Activated CD8-positive, alpha-beta memory T cell treated with anti-CD3 and anti-CD28 coated beads, Interleukin-2, amount 10 ng/mL, durations not matched to agents 7 days and 5 days (primary cell): ENCODE data around the gene ETFA. TPM values are rescaled to one million over a fixed set of nuclear protein-coding genes. Genes with fewer than 3 reads are reported as not detected.

Experiments used
- ATAC-seq: fragments of 150-1000 bp; cut with Tn5 transposase; one replicate; pipeline ENCODE4 v1.10.0; 2021; ENCODE audit warnings: moderate library complexity
- CTCF ChIA-PET: fragments of 350-600 bp; sonication (Branson Sonifier 250); formaldehyde crosslinking; loops from one replicate; lab custom pipeline; 2021; ENCODE audit warnings: antibody characterized with exemption; lab: Charles Lee
- DNase-seq: peaks from one replicate; pipeline ENCODE4 v3.0.0-alpha.2; 2020
- H3K27ac Mint-ChIP-seq: one replicate; pipeline ENCODE4 v1.8.0; 2021; ENCODE audit warnings: mild to moderate bottlenecking, mixed read lengths
- H3K27me3 Mint-ChIP-seq: one replicate; pipeline ENCODE4 v1.8.0; 2021; ENCODE audit warnings: mixed read lengths
- H3K36me3 Mint-ChIP-seq: one replicate; pipeline ENCODE4 v1.8.0; 2021; ENCODE audit warnings: mild to moderate bottlenecking, mixed read lengths
- H3K4me1 Mint-ChIP-seq: one replicate; pipeline ENCODE4 v1.8.0; 2021; ENCODE audit warnings: mixed read lengths
- H3K4me3 Mint-ChIP-seq: one replicate; pipeline ENCODE4 v1.8.0; 2021; ENCODE audit warnings: mild to moderate bottlenecking, moderate library complexity, mixed read lengths
- H3K9me3 Mint-ChIP-seq: one replicate; pipeline ENCODE4 v1.8.0; 2022; ENCODE audit warnings: low read depth, mixed read lengths
- total RNA-seq, 2 experiments: library from RNA; stranded (reverse); gene quantifications; one replicate each; pipeline ENCODE4 v1.2.3, GENCODE V29; 2021

The ETFA gene
- total RNA-seq, 2 experiments from 2014 or later, result 119 to 142 TPM

DNA sequence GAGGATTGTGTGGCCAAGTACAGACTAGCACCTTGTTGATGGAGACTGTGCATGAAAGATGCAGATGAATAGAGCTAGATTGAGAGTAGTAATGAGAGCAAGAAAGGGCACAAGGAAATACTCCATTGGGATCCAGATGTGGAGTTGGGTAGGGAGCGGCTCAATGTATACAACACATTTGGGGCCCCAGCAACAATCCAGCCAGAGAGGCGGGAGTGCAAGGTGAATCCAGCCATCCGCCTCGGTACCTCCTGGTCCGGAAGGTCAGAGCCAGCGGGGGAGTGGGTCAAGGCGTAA lies 34.3 kb upstream of the ETFA start:
- peak overlapping the region; percentile 10 for H3K4me3 Mint-ChIP-seq
- peaks cover 68% of the 10 kb centered on the region for H3K27me3 Mint-ChIP-seq
- no peaks in the 10 kb centered on the region for H3K9me3 Mint-ChIP-seq
- H3K36me3 Mint-ChIP-seq, result peaks cover 18% of the 10 kb centered on the region
- peaks cover 30% of the 10 kb centered on the region for H3K4me1 Mint-ChIP-seq
- no peak overlapping the region for H3K27ac Mint-ChIP-seq
- DNase-seq, result no peak
- ATAC-seq, result no peak
- CTCF ChIA-PET, result interaction anchor here (1.3 to 2.5 kb wide), 2 partner anchors 11 to 15 kb away, joined by 5 to 7 read pairs; no protein-coding TSS in a partner anchor

DNA sequence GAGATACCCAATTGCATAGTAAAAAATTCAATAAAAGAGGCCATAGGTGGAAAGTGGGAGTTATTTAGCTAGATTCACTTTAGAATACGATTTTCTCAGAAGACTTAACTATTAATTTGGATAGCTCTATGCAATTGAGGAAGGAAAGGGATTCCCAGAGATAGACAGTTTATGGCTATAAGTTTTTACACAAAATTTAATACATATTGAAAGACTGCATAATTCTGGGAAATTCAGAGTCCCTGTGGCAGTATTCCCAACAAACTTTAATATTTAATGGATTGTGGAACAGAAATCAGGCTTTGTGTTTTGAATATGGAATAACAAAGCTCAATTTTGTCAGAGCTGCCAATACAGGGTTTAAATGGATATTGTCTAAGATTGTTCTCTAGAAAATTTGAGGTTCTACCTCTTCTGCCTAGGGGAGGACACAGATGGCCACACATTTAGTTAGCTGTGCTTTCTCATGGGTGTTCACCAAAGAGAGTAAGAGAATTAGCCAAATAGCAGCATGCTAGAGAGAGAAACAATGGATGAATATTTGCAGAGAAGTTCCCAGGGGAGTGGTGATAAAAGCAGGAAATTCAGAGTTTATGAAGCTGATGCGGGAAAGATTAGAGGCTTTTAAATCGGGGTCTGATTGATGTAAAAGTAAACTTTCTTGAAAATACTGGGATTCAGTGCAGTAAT lies 33.8 kb upstream of the ETFA start:
- DNase-seq (no peak), ATAC-seq (no peak)
- H3K4me1 Mint-ChIP-seq, result peaks cover 34% of the 10 kb centered on the region

DNA sequence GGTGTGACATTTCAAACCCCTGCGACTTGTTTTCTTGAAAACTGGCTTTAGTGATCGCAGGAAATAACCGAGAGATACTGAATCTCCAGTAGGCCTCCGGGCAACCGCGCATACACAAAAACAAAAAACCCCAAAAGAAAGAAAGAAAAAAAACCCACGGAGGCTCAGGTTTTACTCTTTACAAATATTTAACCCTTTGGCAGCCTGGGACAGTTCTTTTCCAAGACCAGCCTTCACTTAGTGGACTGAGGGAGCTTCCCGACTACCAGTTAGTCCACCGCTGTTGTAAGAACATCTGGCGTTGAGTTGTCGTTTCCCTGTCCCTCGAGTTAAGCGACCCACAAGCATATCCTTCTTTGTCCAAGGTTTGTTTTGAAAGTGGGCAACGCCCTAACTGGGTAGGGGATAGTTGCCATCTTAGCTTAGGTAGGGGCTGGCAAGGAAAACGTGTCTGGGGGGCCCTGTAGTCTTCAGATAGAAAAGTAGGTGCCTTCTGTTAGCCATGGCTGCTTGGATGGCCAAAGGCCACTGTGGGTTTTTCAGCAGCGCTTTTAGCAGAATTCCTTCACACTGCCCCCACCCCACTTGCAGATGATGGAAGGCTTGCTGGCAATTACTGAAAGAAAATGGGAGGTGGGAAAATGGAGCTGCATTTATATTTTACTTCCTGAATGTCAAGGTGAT lies 32.2 kb upstream of the ETFA start:
- H3K27ac Mint-ChIP-seq, result no peak overlapping the region
- ATAC-seq (no peak), DNase-seq (no peak)
- peaks cover 25% of the 10 kb centered on the region for H3K36me3 Mint-ChIP-seq
- no peak overlapping the region for H3K4me3 Mint-ChIP-seq
- H3K27me3 Mint-ChIP-seq, result peaks cover 84% of the 10 kb centered on the region
- no peaks in the 10 kb centered on the region for H3K9me3 Mint-ChIP-seq
- CTCF ChIA-PET, result interaction anchor here (1.3 to 2.5 kb wide), 2 partner anchors 7 to 9 kb away, joined by 5 to 7 read pairs; partner anchors contain the start of gene ISL2
- peaks cover 46% of the 10 kb centered on the region for H3K4me1 Mint-ChIP-seq

More for the DNA sequence above, 33.8 kb upstream of the ETFA start:
- Mint-ChIP-seq H3K27me3 (peaks cover 73% of the 10 kb centered on the region), H3K36me3 (peaks cover 18% of the 10 kb centered on the region), H3K27ac (no peak overlapping the region), H3K4me3 (peak overlapping the region; percentile 10), H3K9me3 (no peaks in the 10 kb centered on the region)
- CTCF ChIA-PET, result interaction anchor here (1.3 to 2.5 kb wide), 3 partner anchors 9 to 15 kb away, joined by 5 to 7 read pairs (median 5); partner anchors contain the start of gene ISL2

DNA sequence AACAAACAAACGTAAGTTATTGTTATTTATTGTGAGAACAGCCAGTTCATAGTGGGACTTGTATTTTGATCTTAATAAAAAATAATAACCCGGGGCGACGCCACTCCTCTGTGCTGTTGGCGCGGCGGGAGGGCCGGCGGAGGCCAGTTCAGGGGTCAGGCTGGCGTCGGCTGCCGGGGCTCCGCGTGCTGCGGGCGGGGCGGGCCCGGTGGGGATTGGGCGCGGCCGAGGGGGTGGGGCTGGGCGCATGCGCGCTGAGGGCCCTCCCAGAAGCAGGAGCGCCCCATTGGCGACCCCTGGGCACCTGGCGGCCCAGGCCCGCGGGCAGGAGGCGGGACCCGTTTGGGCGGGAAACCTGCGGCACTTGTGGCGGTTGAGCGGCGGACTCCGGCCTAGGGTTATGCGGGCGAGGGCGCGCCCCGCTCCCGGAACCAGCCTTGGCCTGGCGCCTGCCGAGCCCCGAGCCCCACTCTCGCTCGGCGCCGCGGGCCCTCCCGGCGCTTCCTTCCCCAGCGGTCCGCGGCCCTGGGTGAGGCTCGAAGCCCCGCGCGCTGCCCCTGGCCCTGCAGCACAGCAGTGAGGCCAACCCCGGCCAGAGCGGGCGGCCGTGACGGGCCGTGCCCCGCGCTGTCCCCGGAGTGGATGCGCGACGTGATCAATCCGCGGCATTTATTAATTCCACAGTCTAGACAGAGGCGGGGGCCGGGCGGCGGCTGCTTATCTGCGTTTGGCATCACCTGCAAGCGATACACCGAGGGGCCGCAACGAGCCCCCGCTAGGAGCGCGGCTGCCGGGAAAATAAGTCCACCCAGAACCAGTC lies 31.3 kb upstream of the ETFA start:
- peaks cover 79% of the 10 kb centered on the region for H3K27me3 Mint-ChIP-seq
- H3K4me1 Mint-ChIP-seq, result peaks cover 47% of the 10 kb centered on the region
- peaks cover 22% of the 10 kb centered on the region for H3K36me3 Mint-ChIP-seq
- no peak for ATAC-seq
- DNase-seq, result no peak
- H3K4me3 Mint-ChIP-seq, result no peak overlapping the region
- H3K9me3 Mint-ChIP-seq, result no peaks in the 10 kb centered on the region
- CTCF ChIA-PET, result no interaction called here
- H3K27ac Mint-ChIP-seq, result no peak overlapping the region

DNA sequence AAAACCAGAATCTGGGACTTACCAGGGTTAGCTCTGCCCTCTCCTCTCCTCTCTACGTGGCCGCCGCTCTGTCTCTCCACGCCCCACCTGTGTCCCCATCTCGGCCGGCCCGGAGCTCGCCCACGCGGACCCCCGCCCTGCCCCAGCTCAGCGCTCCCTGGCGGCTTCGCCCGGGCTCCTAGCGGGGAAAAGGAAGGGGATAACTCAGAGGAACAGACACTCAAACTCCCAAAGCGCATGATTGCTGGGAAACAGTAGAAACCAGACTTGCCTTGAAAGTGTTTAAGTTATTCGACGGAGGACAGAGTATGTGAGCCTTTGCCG lies 30.8 kb upstream of the ETFA start:
- CTCF ChIA-PET, result interaction anchor here (1.0 kb wide), 1 partner anchor 31 kb away, joined by 3 read pairs; the partner anchor contains the start of gene ETFA
- H3K36me3 Mint-ChIP-seq, result peaks cover 23% of the 10 kb centered on the region
- ATAC-seq, result no peak
- no peak overlapping the region for H3K27ac Mint-ChIP-seq
- DNase-seq, result no peak
- H3K4me1 Mint-ChIP-seq, result peaks cover 51% of the 10 kb centered on the region
- H3K4me3 Mint-ChIP-seq, result no peak overlapping the region
- peaks cover 82% of the 10 kb centered on the region for H3K27me3 Mint-ChIP-seq
- H3K9me3 Mint-ChIP-seq, result no peaks in the 10 kb centered on the region

DNA sequence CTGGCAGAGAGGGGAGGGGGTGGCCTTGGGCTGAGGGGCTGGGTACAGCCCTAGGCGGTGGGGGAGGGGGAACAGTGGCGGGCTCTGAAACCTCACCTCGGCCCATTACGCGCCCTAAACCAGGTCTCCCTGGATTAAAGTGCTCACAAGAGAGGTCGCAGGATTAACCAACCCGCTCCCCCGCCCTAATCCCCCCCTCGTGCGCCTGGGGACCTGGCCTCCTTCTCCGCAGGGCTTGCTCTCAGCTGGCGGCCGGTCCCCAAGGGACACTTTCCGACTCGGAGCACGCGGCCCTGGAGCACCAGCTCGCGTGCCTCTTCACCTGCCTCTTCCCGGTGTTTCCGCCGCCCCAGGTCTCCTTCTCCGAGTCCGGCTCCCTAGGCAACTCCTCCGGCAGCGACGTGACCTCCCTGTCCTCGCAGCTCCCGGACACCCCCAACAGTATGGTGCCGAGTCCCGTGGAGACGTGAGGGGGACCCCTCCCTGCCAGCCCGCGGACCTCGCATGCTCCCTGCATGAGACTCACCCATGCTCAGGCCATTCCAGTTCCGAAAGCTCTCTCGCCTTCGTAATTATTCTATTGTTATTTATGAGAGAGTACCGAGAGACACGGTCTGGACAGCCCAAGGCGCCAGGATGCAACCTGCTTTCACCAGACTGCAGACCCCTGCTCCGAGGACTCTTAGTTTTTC lies 30.2 kb upstream of the ETFA start:
- no peak overlapping the region for H3K27ac Mint-ChIP-seq
- ATAC-seq (no peak), DNase-seq (no peak)
- CTCF ChIA-PET, result interaction anchor here (1.0 kb wide), 1 partner anchor 30 kb away, joined by 3 read pairs; the partner anchor contains the start of gene ETFA
- H3K36me3 Mint-ChIP-seq, result peaks cover 23% of the 10 kb centered on the region
- H3K4me3 Mint-ChIP-seq, result peak overlapping the region; percentile 25
- H3K4me1 Mint-ChIP-seq, result peaks cover 54% of the 10 kb centered on the region
- no peaks in the 10 kb centered on the region for H3K9me3 Mint-ChIP-seq
- H3K27me3 Mint-ChIP-seq, result peaks cover 83% of the 10 kb centered on the region

DNA sequence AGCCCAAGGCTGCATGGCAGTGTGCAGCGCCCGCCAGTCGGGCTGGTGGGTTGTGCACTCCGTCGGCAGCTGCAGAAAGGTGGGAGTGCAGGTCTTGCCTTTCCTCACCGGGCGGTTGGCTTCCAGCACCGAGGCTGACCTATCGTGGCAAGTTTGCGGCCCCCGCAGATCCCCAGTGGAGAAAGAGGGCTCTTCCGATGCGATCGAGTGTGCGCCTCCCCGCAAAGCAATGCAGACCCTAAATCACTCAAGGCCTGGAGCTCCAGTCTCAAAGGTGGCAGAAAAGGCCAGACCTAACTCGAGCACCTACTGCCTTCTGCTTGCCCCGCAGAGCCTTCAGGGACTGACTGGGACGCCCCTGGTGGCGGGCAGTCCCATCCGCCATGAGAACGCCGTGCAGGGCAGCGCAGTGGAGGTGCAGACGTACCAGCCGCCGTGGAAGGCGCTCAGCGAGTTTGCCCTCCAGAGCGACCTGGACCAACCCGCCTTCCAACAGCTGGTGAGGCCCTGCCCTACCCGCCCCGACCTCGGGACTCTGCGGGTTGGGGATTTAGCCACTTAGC lies 29.6 kb upstream of the ETFA start:
- CTCF ChIA-PET, result interaction anchor here (1.0 kb wide), 1 partner anchor 29 kb away, joined by 3 read pairs; the partner anchor contains the start of gene ETFA
- Mint-ChIP-seq H3K27me3 (peaks cover 82% of the 10 kb centered on the region), H3K27ac (peak overlapping the region; percentile 43), H3K36me3 (peaks cover 23% of the 10 kb centered on the region), H3K4me3 (peak overlapping the region; percentile 86), H3K9me3 (no peaks in the 10 kb centered on the region), H3K4me1 (peaks cover 57% of the 10 kb centered on the region)
- DNase-seq, result peak; percentile 64
- peak; percentile 17 for ATAC-seq

DNA sequence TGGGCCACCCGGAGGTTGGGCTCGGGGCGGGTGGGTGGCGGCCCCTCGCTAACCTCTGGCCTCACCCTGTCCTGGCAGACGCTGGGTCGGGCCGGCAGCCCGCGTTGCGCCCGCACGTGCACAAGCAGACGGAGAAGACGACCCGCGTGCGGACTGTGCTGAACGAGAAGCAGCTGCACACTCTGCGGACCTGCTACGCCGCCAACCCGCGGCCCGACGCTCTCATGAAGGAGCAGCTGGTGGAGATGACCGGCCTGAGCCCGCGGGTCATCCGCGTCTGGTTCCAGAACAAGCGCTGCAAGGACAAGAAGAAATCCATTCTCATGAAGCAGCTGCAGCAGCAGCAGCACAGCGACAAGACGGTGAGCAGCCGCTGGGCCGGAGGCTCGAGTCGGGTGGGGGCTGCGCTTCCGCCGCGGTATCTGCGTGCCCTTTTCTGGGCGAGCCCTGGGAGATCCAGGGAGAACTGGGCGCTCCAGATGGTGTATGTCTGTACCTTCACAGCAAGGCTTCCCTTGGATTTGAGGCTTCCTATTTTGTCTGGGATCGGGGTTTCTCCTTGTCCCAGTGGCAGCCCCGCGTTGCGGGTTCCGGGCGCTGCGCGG lies 29.0 kb upstream of the ETFA start:
- DNase-seq (no peak), ATAC-seq (no peak)
- CTCF ChIA-PET, result interaction anchor here (0.7 kb wide), 1 partner anchor 9 kb away, joined by 3 read pairs; no protein-coding TSS in a partner anchor
- Mint-ChIP-seq H3K27ac (peak overlapping the region; percentile 39), H3K9me3 (no peaks in the 10 kb centered on the region), H3K4me3 (peak overlapping the region; percentile 86), H3K36me3 (peaks cover 23% of the 10 kb centered on the region), H3K4me1 (peaks cover 58% of the 10 kb centered on the region), H3K27me3 (peaks cover 79% of the 10 kb centered on the region)

DNA sequence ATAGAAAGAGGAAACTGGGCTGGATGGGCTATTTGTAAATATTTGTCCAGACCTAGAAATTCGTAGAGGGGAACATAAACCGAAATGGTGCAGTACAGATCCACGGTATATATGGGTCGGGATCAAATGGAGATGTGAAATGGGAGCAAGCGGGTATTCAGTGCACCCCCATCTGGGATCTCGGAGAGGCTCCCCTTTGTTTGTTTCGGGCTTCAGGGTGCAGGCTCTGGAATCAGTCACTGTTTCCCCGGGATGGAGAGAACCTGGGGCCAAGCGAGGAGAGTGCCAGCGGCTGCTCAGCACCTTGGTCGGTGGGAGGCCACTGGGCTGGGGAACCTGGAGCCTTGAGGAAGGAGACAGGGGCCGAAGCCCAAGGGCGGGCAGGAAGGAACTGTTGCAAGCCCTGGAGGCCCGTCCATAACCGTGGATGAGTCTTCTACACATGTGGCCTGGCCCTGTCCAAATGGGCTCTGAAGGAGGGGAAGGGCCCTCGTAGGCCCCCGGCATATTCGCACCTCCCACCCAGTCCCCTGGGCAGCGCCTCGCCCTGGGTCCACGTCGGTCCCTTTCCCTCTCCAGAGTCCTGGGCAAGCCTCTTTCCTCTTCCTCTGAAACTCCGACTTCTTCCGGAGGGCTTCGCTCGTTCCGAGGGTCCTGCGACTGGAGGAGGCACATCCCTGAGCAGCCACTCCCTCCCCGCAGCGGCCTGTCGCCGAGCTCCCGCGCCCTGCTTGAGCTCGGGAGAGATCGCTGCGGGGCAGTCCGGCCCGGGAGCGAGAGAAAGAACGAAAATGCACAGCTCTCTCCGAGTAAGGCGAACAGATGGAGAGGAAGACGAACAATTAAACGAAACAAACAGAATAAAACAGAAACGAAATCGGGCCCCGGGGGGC lies 28.3 kb upstream of the ETFA start:
- Mint-ChIP-seq H3K4me1 (peaks cover 61% of the 10 kb centered on the region), H3K27ac (peak overlapping the region; percentile 39), H3K36me3 (peaks cover 23% of the 10 kb centered on the region), H3K9me3 (no peaks in the 10 kb centered on the region), H3K27me3 (peaks cover 75% of the 10 kb centered on the region), H3K4me3 (peak overlapping the region; percentile 86)
- no peak for ATAC-seq
- no peak for DNase-seq
- CTCF ChIA-PET, result interaction anchor here (0.7 kb wide), 1 partner anchor 8 kb away, joined by 3 read pairs; no protein-coding TSS in a partner anchor

DNA sequence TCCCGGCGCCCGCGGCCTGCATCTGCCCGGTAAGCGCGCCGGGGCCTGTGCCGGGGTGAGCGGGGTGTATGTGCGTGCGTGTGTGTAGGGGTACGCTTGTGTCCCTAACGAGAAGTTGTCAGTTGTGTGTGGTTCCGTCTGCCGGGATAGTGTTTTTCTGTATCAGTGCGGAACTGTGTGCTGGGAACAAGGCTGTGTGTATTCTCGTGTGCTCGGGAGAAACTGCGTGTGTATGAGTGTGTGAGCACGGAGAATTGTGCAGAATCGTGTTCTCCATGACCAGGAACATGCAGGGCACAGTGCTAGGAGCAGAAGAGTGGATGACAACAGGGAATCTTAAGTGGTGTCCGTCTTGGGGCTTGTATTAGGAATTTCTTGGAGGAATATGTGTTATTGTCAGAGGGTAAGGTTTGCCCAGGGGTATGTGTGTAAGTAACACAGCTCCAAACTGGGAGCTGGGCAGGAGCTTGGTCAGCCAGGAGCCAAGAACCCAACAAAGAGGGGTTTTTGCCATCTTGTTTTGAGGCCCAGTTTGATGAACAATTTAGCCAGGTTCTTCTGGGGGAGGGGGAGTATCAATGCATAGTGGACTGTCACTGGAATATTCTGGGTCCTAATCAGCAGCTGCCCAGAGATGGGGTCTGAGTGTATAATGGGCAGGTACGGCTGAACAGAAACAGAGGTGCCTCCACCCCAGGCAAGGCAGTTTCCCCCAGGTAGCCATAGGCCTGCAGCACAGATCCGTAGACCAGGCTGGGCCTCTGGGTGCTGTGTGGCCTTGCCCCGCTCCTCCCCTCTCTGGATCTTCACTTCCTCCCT lies 27.4 kb upstream of the ETFA start:
- no peak overlapping the region for H3K27ac Mint-ChIP-seq
- peaks cover 66% of the 10 kb centered on the region for H3K4me1 Mint-ChIP-seq

More for the DNA sequence above, 27.4 kb upstream of the ETFA start:
- Mint-ChIP-seq H3K27me3 (peaks cover 70% of the 10 kb centered on the region), H3K9me3 (no peaks in the 10 kb centered on the region), H3K4me3 (peak overlapping the region; percentile 86), H3K36me3 (peaks cover 21% of the 10 kb centered on the region)
- ATAC-seq (no peak), DNase-seq (no peak)
- CTCF ChIA-PET, result no interaction called here
